Endothelial cell (in vitro differentiated cells): ENCODE data around the gene GAREM1. TPM values are rescaled to one million over a fixed set of nuclear protein-coding genes. Genes with fewer than 3 reads are reported as not detected.

Source experiments
- DNase-seq: peaks from one replicate; pipeline ENCODE4 v3.0.0; 2021; ENCODE audit warnings: low spot score
- H3K27ac Mint-ChIP-seq: one replicate; pipeline ENCODE4 v1.8.0; 2021; ENCODE audit warnings: mixed read lengths, inconsistent platforms; ENCODE audit not compliant: unreplicated experiment
- H3K27me3 Mint-ChIP-seq: one replicate; pipeline ENCODE4 v1.8.0; 2021; ENCODE audit warnings: mild to moderate bottlenecking, moderate library complexity, mixed read lengths, inconsistent platforms; ENCODE audit not compliant: unreplicated experiment
- H3K36me3 Mint-ChIP-seq: one replicate; pipeline ENCODE4 v1.8.0; 2021; ENCODE audit warnings: mild to moderate bottlenecking, low read depth, mixed read lengths, inconsistent platforms; ENCODE audit not compliant: unreplicated experiment
- H3K4me1 Mint-ChIP-seq: one replicate; pipeline ENCODE4 v1.8.0; 2021; ENCODE audit warnings: mild to moderate bottlenecking, mixed read lengths, inconsistent platforms; ENCODE audit not compliant: unreplicated experiment
- H3K4me3 Mint-ChIP-seq: one replicate; pipeline ENCODE4 v1.8.0; 2021; ENCODE audit warnings: mild to moderate bottlenecking, mixed read lengths, inconsistent platforms; ENCODE audit not compliant: unreplicated experiment
- H3K9me3 Mint-ChIP-seq: one replicate; pipeline ENCODE4 v1.8.0; 2021; ENCODE audit warnings: mixed read lengths, inconsistent platforms; ENCODE audit not compliant: unreplicated experiment
- CTCF ChIP-seq: fragments of 200-600 bp; sonication (generic); IDR thresholded peaks from one replicate; pipeline ENCODE4 v1.5.0; 2021; ENCODE audit warnings: antibody characterized with exemption; ENCODE audit not compliant: unreplicated experiment
- total RNA-seq: library from RNA; stranded (reverse); fragmentation: NEBNext Ultra II Directional; extraction: Animal tissue kit (Norgen Biotek cat#: 25700); gene quantifications from one replicate; pipeline ENCODE4 v1.2.1, GENCODE V29; 2021; ENCODE audit not compliant: unreplicated experiment

Gene GAREM1
- total RNA-seq, 1 donor from 2014 or later, result 1.2 TPM

DNA sequence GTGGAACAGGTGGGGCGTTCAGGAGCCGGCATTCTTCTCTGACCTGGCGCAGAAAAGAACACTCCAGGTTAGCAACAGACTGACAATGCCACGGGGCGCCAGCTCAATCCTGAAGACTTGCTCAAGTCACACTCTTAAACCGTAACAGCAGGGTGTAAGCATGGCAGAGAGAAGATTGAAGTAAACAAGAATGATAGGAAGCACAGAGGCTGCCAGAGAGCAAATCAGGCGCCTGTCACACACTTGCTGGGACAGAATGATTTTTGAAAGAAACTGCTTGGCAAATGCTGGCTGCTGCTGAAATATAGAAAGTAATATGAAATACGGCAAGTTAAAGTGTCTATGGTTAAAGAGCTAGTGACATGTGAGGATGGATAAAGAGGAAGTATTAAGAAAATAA lies 200.3 kb downstream of the GAREM1 start:
- no peak for DNase-seq

GRCh38 chr18:32267463-32267862 lies 203.2 kb downstream of the GAREM1 start:
- no peak for TF ChIP-seq CTCF

More for the DNA sequence above, 200.3 kb downstream of the GAREM1 start:
- Mint-ChIP-seq H3K9me3 (no peaks in the 10 kb centered on the region), H3K27ac (no peak overlapping the region), H3K4me3 (no peak overlapping the region), H3K27me3 (no peaks in the 10 kb centered on the region), H3K4me1 (no peaks in the 10 kb centered on the region), H3K36me3 (no peaks in the 10 kb centered on the region)
- no peak for TF ChIP-seq CTCF

DNA sequence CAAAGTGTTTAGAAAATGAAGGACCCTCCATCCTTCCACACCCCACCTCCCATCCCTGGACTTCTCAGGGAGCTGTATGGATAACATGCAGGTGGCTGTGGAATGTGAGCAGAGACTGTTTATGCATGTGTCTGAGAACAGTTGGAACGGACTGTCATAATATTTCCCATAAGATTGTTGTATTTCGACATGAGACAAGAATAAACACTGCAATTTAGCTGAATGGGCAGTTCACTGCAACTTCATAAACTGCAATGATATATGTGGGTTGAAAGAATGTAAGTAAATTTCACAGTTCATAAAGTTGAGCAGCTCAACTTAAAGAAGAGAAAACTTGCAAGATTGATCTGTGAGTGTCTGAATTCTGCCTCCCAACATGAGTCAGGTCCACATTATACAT lies 206.3 kb downstream of the GAREM1 start:
- no peak for TF ChIP-seq CTCF
- Mint-ChIP-seq H3K27ac (no peak overlapping the region), H3K36me3 (no peaks in the 10 kb centered on the region)

More at GRCh38 chr18:32267463-32267862, 203.2 kb downstream of the GAREM1 start:
- no peak for DNase-seq
- Mint-ChIP-seq H3K4me1 (no peaks in the 10 kb centered on the region), H3K36me3 (no peaks in the 10 kb centered on the region), H3K4me3 (no peak overlapping the region), H3K27ac (no peak overlapping the region), H3K9me3 (no peaks in the 10 kb centered on the region), H3K27me3 (peaks cover 2% of the 10 kb centered on the region)

DNA sequence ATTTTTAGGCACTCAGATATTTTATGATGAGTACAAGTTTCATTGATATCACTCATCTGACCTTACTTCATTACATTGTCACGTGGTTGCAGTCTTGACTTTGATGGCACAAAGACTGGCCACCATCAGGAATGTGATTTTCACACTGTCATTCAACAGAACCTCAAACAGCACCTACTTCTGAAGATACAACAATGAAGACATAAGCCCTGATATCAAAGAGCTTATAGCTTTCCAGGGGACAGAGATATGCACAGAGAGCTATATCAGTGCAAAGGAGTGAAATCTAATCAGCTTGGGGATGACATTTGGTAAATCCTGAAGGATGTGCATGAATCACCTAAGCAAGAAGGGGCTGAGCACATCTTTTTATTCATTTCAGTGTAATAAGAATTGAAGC lies 208.6 kb downstream of the GAREM1 start:
- no peak overlapping the region for H3K27ac Mint-ChIP-seq
- peaks cover 8% of the 10 kb centered on the region for H3K27me3 Mint-ChIP-seq
- H3K36me3 Mint-ChIP-seq, result no peaks in the 10 kb centered on the region
- no peaks in the 10 kb centered on the region for H3K9me3 Mint-ChIP-seq
- no peak for TF ChIP-seq CTCF
- no peak for DNase-seq
- H3K4me1 Mint-ChIP-seq, result no peaks in the 10 kb centered on the region
- H3K4me3 Mint-ChIP-seq, result no peak overlapping the region

More for the DNA sequence above, 206.3 kb downstream of the GAREM1 start:
- H3K9me3 Mint-ChIP-seq, result no peaks in the 10 kb centered on the region
- H3K4me1 Mint-ChIP-seq, result no peaks in the 10 kb centered on the region
- H3K27me3 Mint-ChIP-seq, result peaks cover 6% of the 10 kb centered on the region
- DNase-seq, result no peak
- H3K4me3 Mint-ChIP-seq, result no peak overlapping the region

DNA sequence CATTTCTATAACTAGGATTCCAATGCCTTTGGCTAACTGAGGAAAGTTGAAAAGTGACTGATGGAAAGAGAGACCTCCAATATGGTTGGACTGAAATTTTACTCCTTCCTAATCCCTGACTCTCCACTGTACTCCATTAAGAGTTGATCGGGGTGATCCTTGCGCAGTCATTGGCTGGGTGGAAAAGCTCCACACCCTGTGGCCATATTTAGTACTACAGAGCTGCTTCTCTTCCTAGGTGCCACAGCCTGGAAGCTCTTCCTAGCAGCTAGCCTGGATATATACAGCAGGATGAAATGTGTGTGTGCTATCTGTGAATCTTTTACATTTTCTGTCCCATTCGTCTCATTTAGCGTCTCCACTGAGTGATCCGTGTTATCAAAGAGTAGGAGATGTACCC lies 209.7 kb downstream of the GAREM1 start:
- no peak overlapping the region for H3K27ac Mint-ChIP-seq

More for the DNA sequence above, 209.7 kb downstream of the GAREM1 start:
- Mint-ChIP-seq H3K36me3 (no peaks in the 10 kb centered on the region), H3K4me3 (no peak overlapping the region), H3K27me3 (peaks cover 8% of the 10 kb centered on the region), H3K4me1 (no peaks in the 10 kb centered on the region), H3K9me3 (no peaks in the 10 kb centered on the region)
- TF ChIP-seq CTCF, result peak; percentile 34
- DNase-seq, result no peak
